ENCODE results near the gene FBXO34.

DNA sequence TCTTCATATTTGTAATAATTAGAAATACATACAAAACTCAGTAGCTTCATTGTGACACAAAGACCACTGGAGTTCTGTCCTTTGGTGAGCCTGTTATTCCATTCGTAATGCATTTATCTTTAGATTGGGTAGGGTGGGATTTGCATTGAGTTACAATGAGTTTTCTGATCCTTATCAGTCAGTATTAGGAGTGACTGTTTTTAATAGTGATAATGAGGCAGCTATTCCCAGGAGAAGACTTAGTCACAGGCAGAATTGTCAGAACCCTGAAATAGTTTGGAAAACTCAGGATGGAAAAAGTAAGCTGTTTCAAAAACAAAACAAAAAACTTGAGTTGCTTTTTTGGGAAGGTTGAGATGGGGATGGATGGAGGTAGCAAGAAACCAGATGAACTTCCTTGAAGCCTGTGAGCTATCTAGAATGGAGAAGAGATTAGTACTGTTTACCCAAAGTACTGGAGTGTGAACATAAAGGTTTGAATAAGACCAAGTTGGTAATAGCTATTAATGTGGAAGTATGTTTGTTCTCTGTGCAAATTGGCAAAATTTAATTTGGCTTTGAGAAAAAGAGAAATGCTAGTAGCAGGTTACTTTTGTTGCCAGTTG, 38.6 kb downstream of the FBXO34 start:
- TF ChIP-seq BRD9 (IDR thresholded peaks at IDR 0.05; ENCODE audit: low read depth, partially characterized antibody) (no peak), ZNF449 (CRISPR knock-in tag; IDR thresholded peaks at IDR 0.05) (no peak), TRIM28 (IDR thresholded peaks at IDR 0.05) (no peak), CTCF (IDR thresholded peaks at IDR 0.05 in 2 of 3, conservative IDR thresholded peaks at IDR 0.05 in 1 of 3; ENCODE audit: insufficient read depth in 2 of 3, low read depth in 1 of 3, low read length in 3 of 3) (no peak), USF1 (CRISPR knock-in tag; IDR thresholded peaks at IDR 0.05) (no peak), TEAD1 (CRISPR knock-in tag; IDR thresholded peaks at IDR 0.05) (no peak), RBM22 (IDR thresholded peaks at IDR 0.05; ENCODE audit: low read depth, low read length, poor library complexity, severe bottlenecking) (no peak), YY1 (IDR thresholded peaks at IDR 0.05; ENCODE audit: borderline replicate concordance in 1 of 3, control insufficient read depth in 1 of 3, extremely low read depth in 1 of 3, insufficient read depth in 3 of 3, insufficient read length in 1 of 3, insufficient replicate concordance in 2 of 3, low read depth in 1 of 3, low read length in 2 of 3) (no peak), ZNF3 (CRISPR knock-in tag; IDR thresholded peaks at IDR 0.05) (no peak), POLR2AphosphoS5 (IDR thresholded peaks at IDR 0.05; ENCODE audit: control insufficient read depth, insufficient read depth, low read depth, low read length) (no peak)
- TF ChIP-seq, protein P1, sequence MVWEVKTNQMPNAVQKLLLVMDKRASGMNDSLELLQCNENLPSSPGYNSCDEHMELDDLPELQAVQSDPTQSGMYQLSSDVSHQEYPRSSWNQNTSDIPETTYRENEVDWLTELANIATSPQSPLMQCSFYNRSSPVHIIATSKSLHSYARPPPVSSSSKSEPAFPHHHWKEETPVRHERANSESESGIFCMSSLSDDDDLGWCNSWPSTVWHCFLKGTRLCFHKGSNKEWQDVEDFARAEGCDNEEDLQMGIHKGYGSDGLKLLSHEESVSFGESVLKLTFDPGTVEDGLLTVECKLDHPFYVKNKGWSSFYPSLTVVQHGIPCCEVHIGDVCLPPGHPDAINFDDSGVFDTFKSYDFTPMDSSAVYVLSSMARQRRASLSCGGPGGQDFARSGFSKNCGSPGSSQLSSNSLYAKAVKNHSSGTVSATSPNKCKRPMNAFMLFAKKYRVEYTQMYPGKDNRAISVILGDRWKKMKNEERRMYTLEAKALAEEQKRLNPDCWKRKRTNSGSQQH (CRISPR knock-in tag; IDR thresholded peaks at IDR 0.05) = no peak
